Stimulated activated naive B cell treated with anti-CD40 and anti-IgM and Interleukin-4, amounts not matched to agents 10 μg/mL and 1 μg/mL and 100 μg/mL, for 72 hours (primary cell): ENCODE data around the gene OR10D3.

Experiments
- ATAC-seq, 2 donors: fragments of 150-1000 bp; cut with Tn5 transposase; replicated peaks; 2 replicates each; pipeline ENCODE4 v1.10.0; 2021; ENCODE audit warnings: moderate library complexity in 1 of 2
- DNase-seq: peaks from one replicate; pipeline ENCODE4 v3.0.0; 2021
- H3K27ac Mint-ChIP-seq: one replicate; pipeline ENCODE4 v1.8.0; 2022; ENCODE audit warnings: mild to moderate bottlenecking, mixed read lengths
- H3K27me3 Mint-ChIP-seq, 2 donors: one replicate each; pipeline ENCODE4 v1.8.0; 2022; ENCODE audit warnings: mixed read lengths in 2 of 2
- H3K36me3 Mint-ChIP-seq, 2 donors: one replicate each; pipeline ENCODE4 v1.8.0; 2022; ENCODE audit warnings: mixed read lengths in 2 of 2, mild to moderate bottlenecking in 1 of 2
- H3K4me1 Mint-ChIP-seq, 2 donors: one replicate each; pipeline ENCODE4 v1.8.0; 2022; ENCODE audit warnings: mixed read lengths in 2 of 2, mild to moderate bottlenecking in 1 of 2
- H3K4me3 Mint-ChIP-seq, 2 donors: one replicate each; pipeline ENCODE4 v1.8.0; 2022; ENCODE audit warnings: mild to moderate bottlenecking in 2 of 2, mixed read lengths in 2 of 2, moderate library complexity in 1 of 2
- H3K9me3 Mint-ChIP-seq, 2 donors: one replicate each; pipeline ENCODE4 v1.8.0; 2022; ENCODE audit warnings: mixed read lengths in 2 of 2, mild to moderate bottlenecking in 1 of 2

The OR10D3 gene

DNA sequence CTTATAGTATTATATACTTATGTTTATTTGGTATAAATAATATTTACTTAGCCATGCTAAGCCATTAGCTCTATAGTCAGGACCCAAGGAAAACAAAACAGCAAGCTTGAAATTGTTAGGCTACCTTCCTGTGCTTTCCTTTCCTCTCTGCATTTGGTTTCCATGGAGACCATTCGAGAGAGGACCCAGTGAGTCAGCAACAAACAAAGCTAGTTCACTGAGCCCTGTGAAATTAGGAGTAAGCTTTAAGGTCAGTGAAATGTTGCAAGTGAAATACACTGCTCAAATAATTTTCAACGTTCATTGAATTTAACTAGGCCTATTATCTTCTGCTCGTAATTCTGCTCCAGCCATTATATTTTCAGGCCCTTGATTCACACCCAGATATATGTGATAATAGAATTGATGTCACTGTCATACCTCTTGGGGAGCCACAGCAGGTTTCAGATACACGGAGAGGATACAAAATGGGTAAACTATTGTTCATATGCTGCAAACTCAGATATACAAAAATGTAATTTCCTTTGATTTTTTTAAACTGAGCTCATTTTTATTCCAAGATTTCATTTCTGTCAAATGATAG is 9.1 kb upstream of the OR10D3 start:
- peaks cover 0 to 6% of the 10 kb centered on the region in 2 donors for H3K9me3 Mint-ChIP-seq
- DNase-seq (no peak), ATAC-seq (no peak)
- no peaks in the 10 kb centered on the region for H3K36me3 Mint-ChIP-seq
- no peaks in the 10 kb centered on the region for H3K4me1 Mint-ChIP-seq
- H3K27ac Mint-ChIP-seq = no peak overlapping the region
- H3K4me3 Mint-ChIP-seq = no peak overlapping the region
- peaks cover 0 to 4% of the 10 kb centered on the region in 2 donors for H3K27me3 Mint-ChIP-seq

- Mint-ChIP-seq H3K4me1 (no peaks in the 10 kb centered on the region), H3K4me3 (no peak overlapping the region), H3K27me3 (no peaks in the 10 kb centered on the region), H3K9me3 (no peaks in the 10 kb centered on the region), H3K27ac (no peak overlapping the region), H3K36me3 (no peaks in the 10 kb centered on the region)
- DNase-seq (no peak), ATAC-seq (peak; percentile 65 to 82)
Observed at GRCh38 chr11:124176925-124177715, 6.0 kb upstream of the OR10D3 start.

- no peaks in the 10 kb centered on the region for H3K4me1 Mint-ChIP-seq
- no peak for DNase-seq
- peaks cover 4 to 8% of the 10 kb centered on the region in 2 donors for H3K27me3 Mint-ChIP-seq
Observed at GRCh38 chr11:124179310-124179709, 3.8 kb upstream of the OR10D3 start.

DNA sequence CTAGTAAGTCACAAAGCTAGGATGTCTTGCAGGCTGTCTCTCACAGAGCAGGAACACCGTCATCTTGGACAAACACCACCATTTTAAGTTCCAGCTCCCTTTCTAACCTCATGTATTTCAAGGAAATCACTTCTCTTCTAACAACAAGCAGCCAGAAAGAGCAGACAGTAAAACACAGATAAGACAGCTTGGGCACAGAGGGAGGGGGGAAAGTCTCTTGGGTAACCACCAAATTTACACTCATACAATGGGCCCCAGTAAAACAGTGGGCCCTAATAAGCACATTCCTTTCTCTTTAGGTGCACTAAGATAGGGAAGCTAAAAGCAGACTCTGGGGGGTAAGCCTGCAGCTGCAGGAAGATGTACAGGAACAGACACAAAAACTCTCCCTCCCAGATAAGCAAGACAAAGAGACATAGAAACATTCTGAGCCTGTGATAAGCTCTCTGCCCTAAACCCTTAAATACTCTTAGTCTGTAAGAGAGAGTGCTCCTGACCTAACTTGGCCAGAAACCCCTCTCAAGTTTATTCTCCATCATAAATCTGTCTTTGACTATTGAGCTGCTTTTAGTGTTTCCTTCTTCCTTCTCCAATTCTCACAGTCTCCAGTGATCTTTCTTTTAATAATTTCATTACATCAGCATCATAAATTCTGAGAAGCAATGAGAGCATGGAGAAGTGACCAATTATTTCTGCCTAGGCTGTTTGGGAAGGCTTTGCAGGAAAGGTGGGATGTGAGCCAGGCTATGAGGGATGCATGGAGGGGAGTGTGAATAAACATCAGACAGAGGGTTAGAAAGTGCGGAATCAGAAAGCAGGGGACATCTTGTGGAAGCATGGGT is 7.4 kb downstream of the OR10D3 start:
- Mint-ChIP-seq H3K4me3 (no peak overlapping the region), H3K27ac (no peak overlapping the region), H3K4me1 (peaks cover 0 to 4% of the 10 kb centered on the region in 2 donors), H3K36me3 (no peaks in the 10 kb centered on the region), H3K9me3 (peaks cover 0 to 2% of the 10 kb centered on the region in 2 donors), H3K27me3 (peaks cover 5 to 13% of the 10 kb centered on the region in 2 donors)
- DNase-seq = no peak
- no peak for ATAC-seq

More at GRCh38 chr11:124179310-124179709, 3.8 kb upstream of the OR10D3 start:
- ATAC-seq = no peak
- H3K27ac Mint-ChIP-seq = no peak overlapping the region
- no peak overlapping the region for H3K4me3 Mint-ChIP-seq
- H3K9me3 Mint-ChIP-seq = no peaks in the 10 kb centered on the region
- no peaks in the 10 kb centered on the region for H3K36me3 Mint-ChIP-seq

GRCh38 chr11:124193221-124194010 is 10.3 kb downstream of the OR10D3 start:
- Mint-ChIP-seq H3K9me3 (peaks cover 0 to 2% of the 10 kb centered on the region in 2 donors), H3K36me3 (no peaks in the 10 kb centered on the region), H3K27ac (no peak overlapping the region), H3K4me3 (no peak overlapping the region), H3K4me1 (peaks cover 0 to 4% of the 10 kb centered on the region in 2 donors), H3K27me3 (peaks cover 0 to 11% of the 10 kb centered on the region in 2 donors)
- ATAC-seq (peak; percentile 36 to 58), DNase-seq (no peak)

DNA sequence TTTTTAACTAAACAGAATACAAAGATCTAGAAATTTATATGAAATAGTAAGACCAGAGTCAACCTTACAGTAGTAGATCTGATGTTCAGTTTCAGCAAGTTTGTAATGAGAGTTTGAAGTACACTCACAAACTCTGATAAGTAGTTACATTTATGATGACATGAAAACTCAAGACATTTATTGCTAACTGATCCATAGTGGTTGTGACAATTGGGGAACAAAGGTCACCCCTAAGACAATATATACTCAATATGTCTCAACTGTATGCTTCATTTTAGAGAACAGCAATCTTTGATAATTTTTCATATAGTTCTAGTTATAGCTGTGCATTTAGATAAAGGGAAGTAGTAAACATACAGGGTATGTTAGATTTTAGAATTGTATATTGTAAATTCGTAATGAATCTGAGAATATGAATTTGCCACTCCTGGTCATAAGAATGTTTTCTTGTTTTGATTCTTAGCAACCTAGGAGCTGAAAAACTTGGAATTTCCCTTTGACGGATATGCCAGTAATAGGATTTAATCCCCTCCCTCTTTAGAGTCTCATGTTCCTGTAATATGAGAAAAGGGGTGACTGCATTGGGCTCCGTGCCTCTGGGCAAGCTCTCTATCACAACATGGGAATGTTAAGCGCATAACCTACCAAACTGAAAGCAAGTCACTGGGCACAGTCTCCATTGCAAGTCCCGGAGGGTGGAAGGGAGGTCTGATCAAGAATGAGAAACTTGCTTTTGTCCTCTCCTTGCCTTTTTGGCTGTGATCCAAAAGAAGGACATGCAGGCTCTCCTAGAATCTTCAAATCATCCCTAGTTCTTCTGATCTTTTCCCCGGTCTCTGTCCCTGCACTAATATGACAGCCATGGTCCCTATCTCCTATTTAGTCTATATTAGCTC is 11.4 kb downstream of the OR10D3 start:
- Mint-ChIP-seq H3K9me3 (peaks cover 0 to 2% of the 10 kb centered on the region in 2 donors), H3K4me3 (no peak overlapping the region), H3K27me3 (peaks cover 4 to 16% of the 10 kb centered on the region in 2 donors), H3K27ac (no peak overlapping the region), H3K4me1 (peaks cover 0 to 4% of the 10 kb centered on the region in 2 donors), H3K36me3 (no peaks in the 10 kb centered on the region)
- DNase-seq = no peak
- ATAC-seq = no peak

- no peak overlapping the region for H3K4me3 Mint-ChIP-seq
- H3K9me3 Mint-ChIP-seq = peaks cover 0 to 2% of the 10 kb centered on the region in 2 donors
- peaks cover 0 to 4% of the 10 kb centered on the region in 2 donors for H3K4me1 Mint-ChIP-seq
- H3K27ac Mint-ChIP-seq = no peak overlapping the region
- peak; percentile 6 for DNase-seq
- H3K27me3 Mint-ChIP-seq = peaks cover 4 to 16% of the 10 kb centered on the region in 2 donors
- H3K36me3 Mint-ChIP-seq = no peaks in the 10 kb centered on the region
- peak; percentile 85 to 86 for ATAC-seq
Observed at GRCh38 chr11:124195189-124195734, 12.1 kb downstream of the OR10D3 start.

DNA sequence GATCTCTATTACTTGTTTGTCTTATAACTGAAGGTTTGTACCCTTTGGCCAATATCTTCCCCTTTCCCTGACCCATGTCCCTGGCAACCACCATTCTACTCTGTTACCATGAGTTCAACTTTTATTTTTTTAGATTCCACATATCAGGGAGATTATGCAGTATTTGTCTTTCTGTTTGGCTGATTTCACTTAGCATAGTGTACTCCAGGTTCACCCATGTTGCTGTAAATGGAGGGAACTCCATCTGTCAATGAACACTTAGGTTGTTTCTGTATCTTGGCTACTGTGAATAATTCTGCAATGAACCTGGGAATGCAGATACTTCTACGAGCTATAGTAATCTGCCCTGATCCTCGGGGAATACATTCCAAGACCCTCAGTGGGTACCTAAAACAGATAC is 14.9 kb downstream of the OR10D3 start:
- Mint-ChIP-seq H3K36me3 (no peaks in the 10 kb centered on the region), H3K9me3 (no peaks in the 10 kb centered on the region), H3K27me3 (peaks cover 4 to 9% of the 10 kb centered on the region in 2 donors), H3K27ac (no peak overlapping the region), H3K4me3 (no peak overlapping the region), H3K4me1 (peaks cover 0 to 4% of the 10 kb centered on the region in 2 donors)
- ATAC-seq (no peak), DNase-seq (no peak)

GRCh38 chr11:124198897-124199296 is 15.8 kb downstream of the OR10D3 start:
- H3K27me3 Mint-ChIP-seq = peaks cover 4 to 9% of the 10 kb centered on the region in 2 donors
- DNase-seq = no peak
- peak in 1 of 2 donors; percentile 12 for ATAC-seq
- no peak overlapping the region for H3K4me3 Mint-ChIP-seq
- H3K4me1 Mint-ChIP-seq = peaks cover 0 to 1% of the 10 kb centered on the region in 2 donors
- no peaks in the 10 kb centered on the region for H3K9me3 Mint-ChIP-seq
- no peaks in the 10 kb centered on the region for H3K36me3 Mint-ChIP-seq
- no peak overlapping the region for H3K27ac Mint-ChIP-seq

DNA sequence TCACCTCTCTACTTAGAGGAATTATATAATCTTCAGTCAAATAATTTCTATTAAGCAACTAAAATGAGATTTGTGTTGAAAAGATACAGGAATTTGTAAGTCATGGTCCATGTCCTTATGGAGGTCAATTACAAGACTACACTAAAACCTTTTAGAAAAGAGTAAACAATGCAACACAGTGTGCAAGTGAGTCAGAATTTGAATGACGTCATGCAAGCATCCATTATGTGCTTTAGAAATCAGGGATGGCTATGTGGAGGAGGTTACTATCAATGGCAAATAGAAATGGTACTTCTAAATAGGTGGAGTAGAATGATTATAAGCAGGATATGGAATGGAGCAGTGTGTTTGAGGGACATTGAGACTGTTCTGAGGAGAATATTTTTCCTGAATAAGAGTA is 16.6 kb downstream of the OR10D3 start:
- peaks cover 4 to 9% of the 10 kb centered on the region in 2 donors for H3K27me3 Mint-ChIP-seq
- no peaks in the 10 kb centered on the region for H3K9me3 Mint-ChIP-seq
- DNase-seq (no peak), ATAC-seq (no peak)
- no peaks in the 10 kb centered on the region for H3K36me3 Mint-ChIP-seq
- no peaks in the 10 kb centered on the region for H3K4me1 Mint-ChIP-seq
- H3K27ac Mint-ChIP-seq = no peak overlapping the region
- H3K4me3 Mint-ChIP-seq = no peak overlapping the region

GRCh38 chr11:124200671-124201070 is 17.5 kb downstream of the OR10D3 start:
- DNase-seq (no peak), ATAC-seq (no peak)
- Mint-ChIP-seq H3K4me3 (no peak overlapping the region), H3K27ac (no peak overlapping the region), H3K36me3 (no peaks in the 10 kb centered on the region), H3K9me3 (no peaks in the 10 kb centered on the region), H3K4me1 (no peaks in the 10 kb centered on the region), H3K27me3 (peaks cover 4 to 9% of the 10 kb centered on the region in 2 donors)

GRCh38 chr11:124202951-124203350 is 19.8 kb downstream of the OR10D3 start:
- ATAC-seq = no peak
- H3K27me3 Mint-ChIP-seq = peaks cover 4 to 15% of the 10 kb centered on the region in 2 donors
- H3K36me3 Mint-ChIP-seq = no peaks in the 10 kb centered on the region
- DNase-seq = no peak
- no peak overlapping the region for H3K4me3 Mint-ChIP-seq
- no peak overlapping the region for H3K27ac Mint-ChIP-seq
- H3K4me1 Mint-ChIP-seq = no peaks in the 10 kb centered on the region
- H3K9me3 Mint-ChIP-seq = no peaks in the 10 kb centered on the region

DNA sequence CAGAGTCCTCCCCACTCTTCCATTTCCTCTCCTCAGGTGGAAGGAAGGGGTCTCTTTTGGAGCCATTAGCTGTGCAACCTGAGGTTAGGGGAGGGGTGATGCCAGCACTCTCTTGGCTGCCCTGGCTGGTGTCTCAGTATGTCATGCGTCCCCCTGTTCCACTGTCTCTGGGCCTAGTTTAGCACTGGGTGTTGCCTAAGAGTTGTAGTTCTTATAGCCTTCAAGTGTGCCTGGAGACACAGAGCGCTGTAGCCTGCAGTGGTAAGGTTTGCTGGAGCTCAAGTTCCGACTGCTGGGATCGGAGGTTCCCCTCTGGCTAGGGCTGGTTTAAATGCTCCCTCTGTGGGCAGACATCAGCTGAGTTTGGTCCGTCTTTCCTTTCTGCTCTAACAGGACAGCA is 20.9 kb downstream of the OR10D3 start:
- Mint-ChIP-seq H3K27me3 (peaks cover 0 to 7% of the 10 kb centered on the region in 2 donors), H3K4me1 (no peaks in the 10 kb centered on the region), H3K9me3 (no peaks in the 10 kb centered on the region), H3K36me3 (no peaks in the 10 kb centered on the region), H3K4me3 (no peak overlapping the region), H3K27ac (no peak overlapping the region)
- no peak for DNase-seq
- ATAC-seq = no peak
